GM12864 (cell line): ENCODE results near the gene TCP11.
A peak's percentile ranks its signal among the peaks of the same experiment; 100 is the strongest.

Source experiments
- DNase-seq: peaks from one replicate; pipeline ENCODE4 v3.0.0-alpha.2; 2011; ENCODE audit warnings: low read depth
- H3K4me3 ChIP-seq: 2 replicates; pipeline ENCODE4 v1.5.1; 2011; ENCODE audit warnings: mild to moderate bottlenecking, low read depth, low read length, control low read depth
- TF ChIP-seq, protein P1 (sequence below): IDR thresholded peaks from 2 replicates; pipeline ENCODE4 v1.5.1; 2011; ENCODE audit warnings: low read depth, mild to moderate bottlenecking, moderate library complexity, low read length, control low read depth, inconsistent platforms; ENCODE audit errors: missing control alignments

Gene TCP11

GRCh38 chr6:35148167-35148741, 7.1 kb upstream of the TCP11 start:
- TF ChIP-seq, protein P1, sequence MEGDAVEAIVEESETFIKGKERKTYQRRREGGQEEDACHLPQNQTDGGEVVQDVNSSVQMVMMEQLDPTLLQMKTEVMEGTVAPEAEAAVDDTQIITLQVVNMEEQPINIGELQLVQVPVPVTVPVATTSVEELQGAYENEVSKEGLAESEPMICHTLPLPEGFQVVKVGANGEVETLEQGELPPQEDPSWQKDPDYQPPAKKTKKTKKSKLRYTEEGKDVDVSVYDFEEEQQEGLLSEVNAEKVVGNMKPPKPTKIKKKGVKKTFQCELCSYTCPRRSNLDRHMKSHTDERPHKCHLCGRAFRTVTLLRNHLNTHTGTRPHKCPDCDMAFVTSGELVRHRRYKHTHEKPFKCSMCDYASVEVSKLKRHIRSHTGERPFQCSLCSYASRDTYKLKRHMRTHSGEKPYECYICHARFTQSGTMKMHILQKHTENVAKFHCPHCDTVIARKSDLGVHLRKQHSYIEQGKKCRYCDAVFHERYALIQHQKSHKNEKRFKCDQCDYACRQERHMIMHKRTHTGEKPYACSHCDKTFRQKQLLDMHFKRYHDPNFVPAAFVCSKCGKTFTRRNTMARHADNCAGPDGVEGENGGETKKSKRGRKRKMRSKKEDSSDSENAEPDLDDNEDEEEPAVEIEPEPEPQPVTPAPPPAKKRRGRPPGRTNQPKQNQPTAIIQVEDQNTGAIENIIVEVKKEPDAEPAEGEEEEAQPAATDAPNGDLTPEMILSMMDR, result no peak
- H3K4me3 ChIP-seq, result no peak overlapping the region
- no peak for DNase-seq

- TF ChIP-seq, protein P1, result no peak
- DNase-seq, result no peak
- H3K4me3 ChIP-seq, result no peak overlapping the region
Measured at GRCh38 chr6:35147486-35147885, 6.3 kb upstream of the TCP11 start.

- TF ChIP-seq, protein P1, result no peak
- no peak overlapping the region for H3K4me3 ChIP-seq
- DNase-seq, result no peak
Measured at GRCh38 chr6:35147026-35147425, 5.9 kb upstream of the TCP11 start.

GRCh38 chr6:35146453-35146852, 5.3 kb upstream of the TCP11 start:
- DNase-seq, result no peak
- H3K4me3 ChIP-seq, result no peak overlapping the region
- TF ChIP-seq, protein P1, result peak; percentile 63

DNA sequence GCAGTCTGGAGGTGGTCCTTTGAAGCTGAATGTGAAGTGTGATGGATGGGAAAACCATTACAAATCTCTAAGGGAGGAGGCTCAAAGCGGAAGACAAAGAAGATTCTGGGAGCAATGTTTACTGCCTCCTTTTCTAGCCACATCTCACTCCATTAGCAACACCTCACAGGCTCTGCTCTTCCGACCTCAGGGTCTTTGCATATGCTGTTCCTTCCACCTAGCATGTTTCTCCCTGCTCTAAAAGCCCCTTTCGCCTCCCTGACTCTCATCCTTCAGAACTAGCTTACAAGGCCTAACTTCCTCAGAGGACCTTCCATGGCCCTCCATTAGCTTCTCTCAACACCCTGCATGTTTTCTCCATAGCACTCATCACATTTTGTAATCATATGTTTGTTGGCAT, 4.6 kb upstream of the TCP11 start:
- DNase-seq, result no peak
- H3K4me3 ChIP-seq, result no peak overlapping the region
- TF ChIP-seq, protein P1, result no peak

DNA sequence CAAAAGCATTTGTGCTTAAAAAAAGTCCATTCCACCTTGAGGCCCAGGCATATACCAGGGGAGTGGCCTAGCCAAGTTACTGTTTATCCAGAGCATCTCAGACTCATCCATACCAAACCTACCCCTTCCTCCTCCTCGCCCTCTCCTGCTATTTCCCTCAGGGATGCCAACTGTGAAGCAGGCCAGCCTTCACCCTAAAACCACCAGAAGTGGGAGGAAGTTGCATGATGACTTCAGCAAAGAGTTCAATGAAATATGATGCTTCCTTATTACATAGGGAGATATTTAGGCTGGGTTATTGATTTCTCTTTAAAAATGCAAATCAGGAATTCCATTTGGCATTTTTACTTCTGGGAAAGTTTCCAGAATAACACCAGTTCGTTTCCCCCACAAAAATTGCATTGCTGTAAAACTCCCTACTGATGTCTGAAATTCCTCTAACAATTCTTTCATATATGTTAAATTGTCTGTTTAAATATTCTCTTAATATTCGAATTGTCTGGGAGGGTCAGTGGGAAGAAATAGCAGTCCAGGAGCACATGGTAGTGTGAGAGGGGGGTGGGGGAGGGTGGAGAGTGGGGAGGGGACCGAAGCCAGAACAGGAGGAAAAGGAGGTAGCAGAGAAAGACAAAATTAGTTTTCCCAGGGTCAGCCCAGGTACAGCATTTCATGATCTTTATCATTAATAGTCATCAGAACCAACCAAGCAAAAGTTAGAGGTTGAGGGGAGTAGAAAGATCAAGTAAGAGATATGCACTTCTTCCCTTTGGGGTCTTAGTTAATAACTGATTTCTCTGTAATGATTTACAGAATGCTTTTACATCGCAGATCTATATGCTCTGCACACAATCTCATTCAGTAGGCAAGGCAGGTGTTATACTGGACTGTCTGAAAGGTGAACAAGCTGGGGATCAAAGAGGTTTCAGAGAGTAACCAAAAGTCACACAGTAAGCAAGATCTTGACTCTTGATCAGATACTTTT, 1.7 kb upstream of the TCP11 start:
- no peak for DNase-seq
- TF ChIP-seq, protein P1, result no peak
- no peak overlapping the region for H3K4me3 ChIP-seq
